Thyroid gland (tissue), 4 donors: ENCODE data around the gene LLPH.

Source experiments
- POLR2A ChIP-seq, 2 donors: fragments of 450-650 bp; IDR thresholded peaks; one replicate each; pipeline ENCODE4 v1.6.1; 2017; ENCODE audit warnings: antibody characterized with exemption in 2 of 2, mild to moderate bottlenecking in 2 of 2, moderate library complexity in 1 of 2
- TF ChIP-seq, protein P1 (sequence below), 6 experiments: fragments of 200-600 bp in 3 of 6; fragments of 450-650 bp in 3 of 6; sonication (generic) in 3 of 6; IDR thresholded peaks; one replicate each; pipeline ENCODE4 v1.5.1; 2016 to 2019; ENCODE audit warnings: antibody characterized with exemption in 6 of 6, mild to moderate bottlenecking in 2 of 6, inconsistent platforms in 1 of 6, moderate library complexity in 1 of 6

DNA sequence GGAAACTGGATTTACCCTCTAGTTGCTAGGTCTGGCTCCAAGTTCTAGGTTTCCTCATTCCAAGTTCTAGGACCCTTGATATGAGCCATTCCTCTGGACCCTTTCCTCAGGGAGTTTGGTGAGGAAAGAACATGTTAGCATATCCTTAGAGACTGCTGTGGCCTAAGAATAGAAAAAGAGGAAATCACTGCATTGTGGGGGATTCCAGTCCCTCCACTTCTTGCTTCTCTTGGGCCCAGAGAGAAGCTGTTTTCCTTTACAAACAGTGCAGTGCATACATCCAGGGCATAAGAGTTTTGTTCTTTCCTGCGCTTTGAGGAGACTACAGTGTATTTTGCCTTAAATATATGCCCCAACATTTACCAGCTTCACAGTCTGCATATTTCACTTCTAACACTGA lies 59.0 kb downstream of the LLPH start:
- TF ChIP-seq POLR2A (IDR thresholded peaks at IDR 0.05), result no peak
- TF ChIP-seq, protein P1, sequence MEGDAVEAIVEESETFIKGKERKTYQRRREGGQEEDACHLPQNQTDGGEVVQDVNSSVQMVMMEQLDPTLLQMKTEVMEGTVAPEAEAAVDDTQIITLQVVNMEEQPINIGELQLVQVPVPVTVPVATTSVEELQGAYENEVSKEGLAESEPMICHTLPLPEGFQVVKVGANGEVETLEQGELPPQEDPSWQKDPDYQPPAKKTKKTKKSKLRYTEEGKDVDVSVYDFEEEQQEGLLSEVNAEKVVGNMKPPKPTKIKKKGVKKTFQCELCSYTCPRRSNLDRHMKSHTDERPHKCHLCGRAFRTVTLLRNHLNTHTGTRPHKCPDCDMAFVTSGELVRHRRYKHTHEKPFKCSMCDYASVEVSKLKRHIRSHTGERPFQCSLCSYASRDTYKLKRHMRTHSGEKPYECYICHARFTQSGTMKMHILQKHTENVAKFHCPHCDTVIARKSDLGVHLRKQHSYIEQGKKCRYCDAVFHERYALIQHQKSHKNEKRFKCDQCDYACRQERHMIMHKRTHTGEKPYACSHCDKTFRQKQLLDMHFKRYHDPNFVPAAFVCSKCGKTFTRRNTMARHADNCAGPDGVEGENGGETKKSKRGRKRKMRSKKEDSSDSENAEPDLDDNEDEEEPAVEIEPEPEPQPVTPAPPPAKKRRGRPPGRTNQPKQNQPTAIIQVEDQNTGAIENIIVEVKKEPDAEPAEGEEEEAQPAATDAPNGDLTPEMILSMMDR (IDR thresholded peaks at IDR 0.05), result no peak
